ENCODE results near the gene SMIM1. TPM values are rescaled to one million over a fixed set of nuclear protein-coding genes. Genes with fewer than 3 reads are reported as not detected.

Gene SMIM1
- polyA plus RNA-seq, 2 of the 4 experiments (the other 2 are of a cell fraction): 0.67 to 1.1 TPM

GRCh38 chr1:3786468-3787348 lies 14.2 kb downstream of the SMIM1 start:
- FAIRE-seq (no peak), DNase-seq (ENCODE audit: low read depth in 1 of 2, low spot score in 1 of 2) (no peak), ATAC-seq (no peak)
- ChIA-PET CTCF (interaction anchor here (1.1 kb wide), 1 partner anchor 10 kb away, joined by 3 read pairs; the partner anchor contains the start of gene LRRC47), POLR2A (interaction anchor here (0.9 kb wide), 1 partner anchor 9 kb away, joined by 4 read pairs; the partner anchor contains the start of gene LRRC47)
- Histone ChIP-seq H3K4me1 (no peaks in the 10 kb centered on the region), H3K4me3 (no peak overlapping the region), H3K4me2 (no peak overlapping the region), H3K9me3 (no peaks in the 10 kb centered on the region), H3K27ac (no peak overlapping the region)
- WGBS (ENCODE audit: missing lambda C conversion rate): 96% methylated on average over 36 of the region's 45 CpGs
- TF ChIP-seq USF2 (IDR thresholded peaks at IDR 0.05): no peak
- no peak for TF ChIP-seq ZSCAN20 (CRISPR knock-in tag; IDR thresholded peaks at IDR 0.05)
- no peak for TF ChIP-seq HOXB5 (CRISPR knock-in tag; IDR thresholded peaks at IDR 0.05)
- TF ChIP-seq, protein P1, sequence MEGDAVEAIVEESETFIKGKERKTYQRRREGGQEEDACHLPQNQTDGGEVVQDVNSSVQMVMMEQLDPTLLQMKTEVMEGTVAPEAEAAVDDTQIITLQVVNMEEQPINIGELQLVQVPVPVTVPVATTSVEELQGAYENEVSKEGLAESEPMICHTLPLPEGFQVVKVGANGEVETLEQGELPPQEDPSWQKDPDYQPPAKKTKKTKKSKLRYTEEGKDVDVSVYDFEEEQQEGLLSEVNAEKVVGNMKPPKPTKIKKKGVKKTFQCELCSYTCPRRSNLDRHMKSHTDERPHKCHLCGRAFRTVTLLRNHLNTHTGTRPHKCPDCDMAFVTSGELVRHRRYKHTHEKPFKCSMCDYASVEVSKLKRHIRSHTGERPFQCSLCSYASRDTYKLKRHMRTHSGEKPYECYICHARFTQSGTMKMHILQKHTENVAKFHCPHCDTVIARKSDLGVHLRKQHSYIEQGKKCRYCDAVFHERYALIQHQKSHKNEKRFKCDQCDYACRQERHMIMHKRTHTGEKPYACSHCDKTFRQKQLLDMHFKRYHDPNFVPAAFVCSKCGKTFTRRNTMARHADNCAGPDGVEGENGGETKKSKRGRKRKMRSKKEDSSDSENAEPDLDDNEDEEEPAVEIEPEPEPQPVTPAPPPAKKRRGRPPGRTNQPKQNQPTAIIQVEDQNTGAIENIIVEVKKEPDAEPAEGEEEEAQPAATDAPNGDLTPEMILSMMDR (IDR thresholded peaks at IDR 0.05): no peak
- no peak for TF ChIP-seq BHLHE40 (IDR thresholded peaks at IDR 0.05; ENCODE audit: low read depth, low read length)
- TF ChIP-seq MYC (IDR thresholded peaks at IDR 0.05; ENCODE audit: borderline replicate concordance, low read length): no peak
- no peak for TF ChIP-seq POLR2A (IDR thresholded peaks at IDR 0.05; ENCODE audit: low read length)
- TF ChIP-seq PHF8 (IDR thresholded peaks at IDR 0.05; ENCODE audit: borderline replicate concordance, low read depth): no peak

- Histone ChIP-seq H3K27ac (no peak overlapping the region), H3K9me3 (no peaks in the 10 kb centered on the region), H3K4me3 (no peak overlapping the region), H3K4me1 (no peaks in the 10 kb centered on the region), H3K4me2 (no peak overlapping the region)
- TF ChIP-seq HOXB5 (CRISPR knock-in tag; IDR thresholded peaks at IDR 0.05): no peak
- DNase-seq (ENCODE audit: low read depth in 1 of 2, low spot score in 1 of 2) (no peak), ATAC-seq (no peak), FAIRE-seq (no peak)
- ChIA-PET CTCF (interaction anchor here (1.1 kb wide), 1 partner anchor 9 kb away, joined by 3 read pairs; the partner anchor contains the start of gene LRRC47), POLR2A (interaction anchor here (0.9 kb wide), 1 partner anchor 9 kb away, joined by 4 read pairs; the partner anchor contains the start of gene LRRC47)
- WGBS (ENCODE audit: missing lambda C conversion rate): 96% methylated on average over 9 of the region's 10 CpGs
Observed at GRCh38 chr1:3787349-3787715, 14.8 kb downstream of the SMIM1 start.

- Histone ChIP-seq H3K27ac (no peak overlapping the region), H3K4me3 (no peak overlapping the region), H3K9me3 (no peaks in the 10 kb centered on the region), H3K4me2 (no peak overlapping the region), H3K4me1 (no peaks in the 10 kb centered on the region)
- ATAC-seq (no peak), FAIRE-seq (no peak), DNase-seq (ENCODE audit: low read depth in 1 of 2, low spot score in 1 of 2) (no peak)
- POLR2A ChIA-PET: interaction anchor here (0.9 kb wide), 1 partner anchor 8 kb away, joined by 4 read pairs; the partner anchor contains the start of gene LRRC47
- 91% methylated on average over 20 of the region's 26 CpGs for WGBS (ENCODE audit: missing lambda C conversion rate)
- TF ChIP-seq EHMT2 (IDR thresholded peaks at IDR 0.05; ENCODE audit: low read depth) (no peak), HMGXB4 (CRISPR knock-in tag; IDR thresholded peaks at IDR 0.05; ENCODE audit: borderline replicate concordance) (no peak), EHF (CRISPR knock-in tag; IDR thresholded peaks at IDR 0.05) (no peak), SREBF2 (IDR thresholded peaks at IDR 0.05) (no peak), USF2 (IDR thresholded peaks at IDR 0.05) (no peak), HOXB5 (CRISPR knock-in tag; IDR thresholded peaks at IDR 0.05) (no peak), HDAC2 (IDR thresholded peaks at IDR 0.05) (no peak), MYC (IDR thresholded peaks at IDR 0.05; ENCODE audit: borderline replicate concordance, low read length) (no peak), FOXS1 (CRISPR knock-in tag; IDR thresholded peaks at IDR 0.05) (no peak), TP53 (CRISPR knock-in tag; IDR thresholded peaks at IDR 0.05) (no peak), MAFK (IDR thresholded peaks at IDR 0.05; ENCODE audit: partially characterized antibody) (no peak), KDM1A (IDR thresholded peaks at IDR 0.05; ENCODE audit: low read depth) (no peak), TFCP2L1 (CRISPR knock-in tag; IDR thresholded peaks at IDR 0.05) (no peak), SMC3 (IDR thresholded peaks at IDR 0.05) (no peak), POLR2AphosphoS2 (conservative IDR thresholded peaks at IDR 0.05; ENCODE audit: low read length) (no peak), ATOH8 (CRISPR knock-in tag; IDR thresholded peaks at IDR 0.05; ENCODE audit: low read depth) (no peak), RCOR1 (IDR thresholded peaks at IDR 0.05; ENCODE audit: low read depth, low read length) (no peak)
- CTCF ChIA-PET: interaction anchor here (1.1 kb wide), 1 partner anchor 8 kb away, joined by 3 read pairs; the partner anchor contains the start of gene LRRC47
Observed at GRCh38 chr1:3787745-3788605, 15.4 kb downstream of the SMIM1 start.
